WTC11 (cell line): ENCODE data around the gene TET3. TPM values are rescaled to one million over a fixed set of nuclear protein-coding genes. Genes with fewer than 3 reads are reported as not detected.

Source experiments
- ATAC-seq: fragments of 200-7000 bp; cut with Tn5 transposase; 2 replicates; pipeline ENCODE4 v1.10.0; 2021; ENCODE audit warnings: mild to moderate bottlenecking, moderate library complexity
- Bru-seq: library from RNA; stranded (reverse); fragments of 400-500 nt; gene quantifications from one replicate; lab custom pipeline; 2021; lab: Mats Ljungman, UMichigan
- CTCF ChIA-PET: fragments of 300-600 bp; sonication (Branson Sonifier 250); formaldehyde crosslinking; loops from one replicate; lab custom pipeline; 2021; ENCODE audit warnings: antibody characterized with exemption; lab: Charles Lee
- POLR2A ChIA-PET: fragments of 350-600 bp; sonication (Branson Sonifier 250); formaldehyde crosslinking; loops from one replicate; lab custom pipeline; 2021; ENCODE audit warnings: antibody characterized with exemption; lab: Charles Lee
- DNase-seq: peaks from one replicate; pipeline ENCODE4 v3.0.0; 2021; ENCODE audit warnings: low spot score
- H3K27ac Mint-ChIP-seq: 2 replicates; pipeline ENCODE4 v1.8.0; 2021; ENCODE audit warnings: mixed read lengths
- H3K27me3 Mint-ChIP-seq: 2 replicates; pipeline ENCODE4 v1.8.0; 2021; ENCODE audit warnings: low read depth, mild to moderate bottlenecking, moderate library complexity, mixed read lengths
- H3K36me3 Mint-ChIP-seq: 2 replicates; pipeline ENCODE4 v1.8.0; 2021; ENCODE audit warnings: mixed read lengths
- H3K4me1 Mint-ChIP-seq: 2 replicates; pipeline ENCODE4 v1.8.0; 2022; ENCODE audit warnings: mixed read lengths
- H3K4me3 Mint-ChIP-seq: 2 replicates; pipeline ENCODE4 v1.8.0; 2021; ENCODE audit warnings: mild to moderate bottlenecking, moderate library complexity, mixed read lengths
- H3K9me3 Mint-ChIP-seq: 2 replicates; pipeline ENCODE4 v1.8.0; 2021; ENCODE audit warnings: mixed read lengths
- AR ChIP-seq: fragments of 250-450 bp; sonication (Bioruptor Pico); IDR thresholded peaks from 2 replicates; pipeline ENCODE4 v1.9.0; 2021; ENCODE audit warnings: mild to moderate bottlenecking
- ATF1 ChIP-seq: sonication (generic); formaldehyde crosslinking; IDR thresholded peaks from 2 replicates; pipeline ENCODE4 v1.8.1; 2023; ENCODE audit warnings: mild to moderate bottlenecking, moderate library complexity, missing genetic modification reagents
- CDX4 ChIP-seq: fragments of 250-450 bp; sonication (Bioruptor Pico); IDR thresholded peaks from 2 replicates; pipeline ENCODE4 v1.9.0; 2021; ENCODE audit warnings: moderate library complexity, mild to moderate bottlenecking, inconsistent platforms, borderline replicate concordance
- ETV6 ChIP-seq: sonication (generic); formaldehyde crosslinking; IDR thresholded peaks from 2 replicates; pipeline ENCODE4 v1.8.1; 2022; ENCODE audit warnings: mild to moderate bottlenecking, missing genetic modification reagents
- GABPB1 ChIP-seq: sonication (generic); formaldehyde crosslinking; IDR thresholded peaks from 2 replicates; pipeline ENCODE4 v1.8.1; 2023; ENCODE audit warnings: mild to moderate bottlenecking, missing genetic modification reagents
- GRHL2 ChIP-seq: fragments of 250-450 bp; sonication (Bioruptor Pico); IDR thresholded peaks from 2 replicates; pipeline ENCODE4 v1.8.0; 2022; ENCODE audit warnings: mild to moderate bottlenecking, moderate library complexity; ENCODE audit not compliant: insufficient replicate concordance, severe bottlenecking
- IRF1 ChIP-seq: sonication (generic); formaldehyde crosslinking; IDR thresholded peaks from 2 replicates; pipeline ENCODE4 v1.8.0; 2023; ENCODE audit warnings: missing genetic modification reagents
- JUN ChIP-seq: sonication (generic); formaldehyde crosslinking; IDR thresholded peaks from 2 replicates; pipeline ENCODE4 v1.8.0; 2023; ENCODE audit warnings: mild to moderate bottlenecking, missing genetic modification reagents
- MXD4 ChIP-seq: fragments of 250-450 bp; sonication (Bioruptor Pico); IDR thresholded peaks from 2 replicates; pipeline ENCODE4 v1.8.0; 2021; ENCODE audit warnings: mild to moderate bottlenecking, moderate library complexity, borderline replicate concordance
- MYBL2 ChIP-seq: sonication (generic); formaldehyde crosslinking; IDR thresholded peaks from 2 replicates; pipeline ENCODE4 v1.8.1; 2023; ENCODE audit warnings: mild to moderate bottlenecking, moderate library complexity, missing genetic modification reagents
- NFYB ChIP-seq: sonication (generic); formaldehyde crosslinking; conservative IDR thresholded peaks from 2 replicates; pipeline ENCODE4 v1.8.0; 2022; ENCODE audit warnings: low read depth, missing genetic modification reagents
- NR1H2 ChIP-seq: sonication (generic); formaldehyde crosslinking; IDR thresholded peaks from 2 replicates; pipeline ENCODE4 v1.9.0; 2021; ENCODE audit warnings: mild to moderate bottlenecking, moderate library complexity, missing genetic modification reagents
- NR2C2 ChIP-seq: sonication (generic); formaldehyde crosslinking; IDR thresholded peaks from 2 replicates; pipeline ENCODE4 v1.8.0; 2022; ENCODE audit warnings: mild to moderate bottlenecking, missing genetic modification reagents
- PRRX2 ChIP-seq: fragments of 250-450 bp; sonication (Bioruptor Pico); IDR thresholded peaks from 2 replicates; pipeline ENCODE4 v1.8.0; 2021; ENCODE audit warnings: mild to moderate bottlenecking
- USF1 ChIP-seq: sonication (generic); formaldehyde crosslinking; IDR thresholded peaks from 2 replicates; pipeline ENCODE4 v1.8.0; 2022; ENCODE audit warnings: mild to moderate bottlenecking, missing genetic modification reagents
- USF2 ChIP-seq: sonication (generic); formaldehyde crosslinking; IDR thresholded peaks from 2 replicates; pipeline ENCODE4 v1.8.1; 2023; ENCODE audit warnings: mild to moderate bottlenecking, missing genetic modification reagents, moderate library complexity
- ZBTB21 ChIP-seq: sonication (generic); formaldehyde crosslinking; IDR thresholded peaks from 2 replicates; pipeline ENCODE4 v1.8.1; 2023; ENCODE audit warnings: mild to moderate bottlenecking, missing genetic modification reagents, borderline replicate concordance
- ZNF423 ChIP-seq: fragments of 250-450 bp; sonication (Bioruptor Pico); IDR thresholded peaks from 2 replicates; pipeline ENCODE4 v2.1.2; 2022; ENCODE audit warnings: mild to moderate bottlenecking, moderate library complexity
- ZNF425 ChIP-seq: fragments of 250-450 bp; sonication (Bioruptor Pico); conservative IDR thresholded peaks from 2 replicates; pipeline ENCODE4 v1.9.0; 2021; ENCODE audit warnings: mild to moderate bottlenecking
- ZNF512 ChIP-seq: sonication (generic); formaldehyde crosslinking; IDR thresholded peaks from 2 replicates; pipeline ENCODE4 v1.8.1; 2022; ENCODE audit warnings: missing genetic modification reagents, borderline replicate concordance
- ZNF532 ChIP-seq: fragments of 250-450 bp; sonication (Bioruptor Pico); IDR thresholded peaks from 2 replicates; pipeline ENCODE4 v1.9.0; 2021; ENCODE audit warnings: mild to moderate bottlenecking, borderline replicate concordance
- ZNF671 ChIP-seq: fragments of 250-450 bp; sonication (Bioruptor Pico); IDR thresholded peaks from 2 replicates; pipeline ENCODE4 v1.8.0; 2021; ENCODE audit warnings: mild to moderate bottlenecking
- long read RNA-seq, 3 experiments: library from RNA in 1 of 3; library from capped mRNA in 1 of 3; library from polyadenylated mRNA in 1 of 3; unstranded in 2 of 3; stranded (forward) in 1 of 3; transcript quantifications; one replicate each; pipeline ENCODE4 v2.0.0, GENCODE V29; 2021
- total RNA-seq: library from RNA; stranded (reverse); gene quantifications from 3 replicates; pipeline ENCODE4 v1.2.3, GENCODE V29; 2021

The TET3 gene
- total RNA-seq, result 16.4 to 19.3 TPM (median 18.2 TPM) in 3 replicates
- Bru-seq, nascent RNA, result percentile 70 among the genes with signal in this experiment
- long read RNA-seq, experiment 1, partial matches to known transcripts, result 36 of 37 reads
- long read RNA-seq, experiment 1, other reads (novel, unspliced or antisense), result 1 of 37 reads
- long read RNA-seq, experiment 2, partial matches to known transcripts, result 0 of 13 reads
- long read RNA-seq, experiment 2, other reads (novel, unspliced or antisense), result 13 of 13 reads
- long read RNA-seq, experiment 3, result 0 reads

- CTCF ChIA-PET, result no interaction called here
- peak within 1 kb of the TSS; percentile 82 for H3K27ac Mint-ChIP-seq
- POLR2A ChIA-PET, result no interaction called here
- ATAC-seq (no peak), DNase-seq (peak; percentile 49)
- H3K27me3 Mint-ChIP-seq, result peaks cover 44% of the 10 kb centered on the region
- peaks cover 80% of the 10 kb centered on the region for H3K4me1 Mint-ChIP-seq
- peak within 1 kb of the TSS; percentile 82 for H3K4me3 Mint-ChIP-seq
- no peaks in the 10 kb centered on the region for H3K9me3 Mint-ChIP-seq
- peaks cover 8% of the 10 kb centered on the region for H3K36me3 Mint-ChIP-seq
- no peak for TF ChIP-seq ZBTB21 (CRISPR knock-in tag)
- TF ChIP-seq ZNF512 (CRISPR knock-in tag), result no peak
- TF ChIP-seq ETV6 (CRISPR knock-in tag), result no peak
- no peak for TF ChIP-seq MXD4 (CRISPR knock-in tag)
- TF ChIP-seq USF2 (CRISPR knock-in tag), result peak; percentile 63
- TF ChIP-seq ZNF423 (CRISPR knock-in tag), result no peak
- no peak for TF ChIP-seq CDX4
- no peak for TF ChIP-seq ZNF425 (CRISPR knock-in tag)
- no peak for TF ChIP-seq NR2C2 (CRISPR knock-in tag)
- TF ChIP-seq JUN, result 0 out of 2 replicates have a peak, but pooled peaks have one; percentile 31
- TF ChIP-seq IRF1 (CRISPR knock-in tag), result peak; percentile 37; the same call in 1 of the 2 replicates
- no peak for TF ChIP-seq NR1H2 (CRISPR knock-in tag)
- TF ChIP-seq PRRX2 (CRISPR knock-in tag), result no peak
- TF ChIP-seq ZNF532 (CRISPR knock-in tag), result no peak
- TF ChIP-seq ZNF671 (CRISPR knock-in tag), result no peak
- TF ChIP-seq USF1 (CRISPR knock-in tag), result no peak
- no peak for TF ChIP-seq GRHL2
- TF ChIP-seq MYBL2 (CRISPR knock-in tag), result no peak
- peak; percentile 43; the same call in 1 of the 2 replicates for TF ChIP-seq GABPB1
- no peak for TF ChIP-seq NFYB (CRISPR knock-in tag)
- peak; percentile 34; the same call in 1 of the 2 replicates for TF ChIP-seq ATF1 (CRISPR knock-in tag)
- TF ChIP-seq AR, result no peak
Observed at GRCh38 chr2:73984203-73984921, at the start of gene TET3. Gene TET3 (plus strand): TSS chr2:73984910. CDS start chr2:73986404, 1,494 bp downstream.
